ENCODE measurements around the gene MYL3. TPM values are rescaled to one million over a fixed set of nuclear protein-coding genes. Genes with fewer than 3 reads are reported as not detected.

Gene MYL3
- total and polyA plus RNA-seq, 4 donors: 2.2 to 5.8 (median 2.3) TPM

- 67% methylated on average over 3 of the region's 4 CpGs for WGBS (ENCODE audit: insufficient coverage)
- DNase-seq (ENCODE audit: low read depth in 4 of 6, low spot score in 6 of 6): no peak
- H3K27ac ChIP-seq (ENCODE audit: low read depth, low read length): no peak overlapping the region
- no peak overlapping the region for H3K4me3 ChIP-seq (ENCODE audit: low read depth, low read length)
- H3K36me3 ChIP-seq (ENCODE audit: control insufficient read depth, insufficient read depth, low read length): peaks cover 5% of the 10 kb centered on the region
- H3K4me1 ChIP-seq (ENCODE audit: control insufficient read depth, insufficient read depth, low read length): peaks cover 20% of the 10 kb centered on the region
- H3K27me3 ChIP-seq (ENCODE audit: control insufficient read depth, insufficient read depth, low read length): no peaks in the 10 kb centered on the region
- no peaks in the 10 kb centered on the region for H3K9me3 ChIP-seq (ENCODE audit: control insufficient read depth, insufficient read depth, low read length)
Measured at GRCh38 chr3:46906471-46907058, 43.3 kb upstream of the MYL3 start.

- H3K27ac ChIP-seq (ENCODE audit: low read depth, low read length): no peak overlapping the region
- no peak overlapping the region for H3K4me3 ChIP-seq (ENCODE audit: low read depth, low read length)
- H3K9me3 ChIP-seq (ENCODE audit: control insufficient read depth, insufficient read depth, low read length): no peaks in the 10 kb centered on the region
- H3K4me1 ChIP-seq (ENCODE audit: control insufficient read depth, insufficient read depth, low read length): peaks cover 20% of the 10 kb centered on the region
- WGBS (ENCODE audit: insufficient coverage): 85% methylated on average over 11 of the region's 11 CpGs
- peaks cover 8% of the 10 kb centered on the region for H3K36me3 ChIP-seq (ENCODE audit: control insufficient read depth, insufficient read depth, low read length)
- DNase-seq (ENCODE audit: low read depth in 4 of 6, low spot score in 6 of 6): no peak
- no peaks in the 10 kb centered on the region for H3K27me3 ChIP-seq (ENCODE audit: control insufficient read depth, insufficient read depth, low read length)
Measured at GRCh38 chr3:46905661-46906451, 42.6 kb upstream of the MYL3 start.

- Histone ChIP-seq H3K27me3 (ENCODE audit: control insufficient read depth, insufficient read depth, low read length) (no peaks in the 10 kb centered on the region), H3K36me3 (ENCODE audit: control insufficient read depth, insufficient read depth, low read length) (peaks cover 8% of the 10 kb centered on the region), H3K4me1 (ENCODE audit: control insufficient read depth, insufficient read depth, low read length) (peaks cover 20% of the 10 kb centered on the region), H3K27ac (ENCODE audit: low read depth, low read length) (no peak overlapping the region), H3K9me3 (ENCODE audit: control insufficient read depth, insufficient read depth, low read length) (no peaks in the 10 kb centered on the region), H3K4me3 (ENCODE audit: low read depth, low read length) (no peak overlapping the region)
- no peak for DNase-seq (ENCODE audit: low read depth in 4 of 6, low spot score in 6 of 6)
- WGBS (ENCODE audit: insufficient coverage): 100% methylated on average over 2 of the region's 3 CpGs
Measured at GRCh38 chr3:46905213-46905560, 41.9 kb upstream of the MYL3 start.

- no peak for DNase-seq (ENCODE audit: low read depth in 4 of 6, low spot score in 6 of 6)
- H3K4me3 ChIP-seq (ENCODE audit: low read depth, low read length): no peak overlapping the region
- WGBS (ENCODE audit: insufficient coverage): 89% methylated on average over 10 of the region's 18 CpGs
- H3K27me3 ChIP-seq (ENCODE audit: control insufficient read depth, insufficient read depth, low read length): no peaks in the 10 kb centered on the region
- H3K4me1 ChIP-seq (ENCODE audit: control insufficient read depth, insufficient read depth, low read length): peaks cover 17% of the 10 kb centered on the region
- H3K9me3 ChIP-seq (ENCODE audit: control insufficient read depth, insufficient read depth, low read length): no peaks in the 10 kb centered on the region
- no peak overlapping the region for H3K27ac ChIP-seq (ENCODE audit: low read depth, low read length)
- H3K36me3 ChIP-seq (ENCODE audit: control insufficient read depth, insufficient read depth, low read length): peaks cover 10% of the 10 kb centered on the region
Measured at GRCh38 chr3:46904303-46905212, 41.3 kb upstream of the MYL3 start.

GRCh38 chr3:46903341-46904302 lies 40.4 kb upstream of the MYL3 start:
- Histone ChIP-seq H3K27ac (ENCODE audit: low read depth, low read length) (no peak overlapping the region), H3K27me3 (ENCODE audit: control insufficient read depth, insufficient read depth, low read length) (no peaks in the 10 kb centered on the region), H3K9me3 (ENCODE audit: control insufficient read depth, insufficient read depth, low read length) (no peaks in the 10 kb centered on the region), H3K4me3 (ENCODE audit: low read depth, low read length) (no peak overlapping the region), H3K36me3 (ENCODE audit: control insufficient read depth, insufficient read depth, low read length) (peaks cover 10% of the 10 kb centered on the region), H3K4me1 (ENCODE audit: control insufficient read depth, insufficient read depth, low read length) (peaks cover 16% of the 10 kb centered on the region)
- WGBS (ENCODE audit: insufficient coverage): 84% methylated on average over 21 of the region's 21 CpGs
- no peak for DNase-seq (ENCODE audit: low read depth in 4 of 6, low spot score in 6 of 6)

- Histone ChIP-seq H3K27me3 (ENCODE audit: control insufficient read depth, insufficient read depth, low read length) (peaks cover 9% of the 10 kb centered on the region), H3K4me1 (ENCODE audit: control insufficient read depth, insufficient read depth, low read length) (peaks cover 20% of the 10 kb centered on the region), H3K4me3 (ENCODE audit: low read depth, low read length) (no peak overlapping the region), H3K27ac (ENCODE audit: low read depth, low read length) (no peak overlapping the region), H3K36me3 (ENCODE audit: control insufficient read depth, insufficient read depth, low read length) (peaks cover 10% of the 10 kb centered on the region), H3K9me3 (ENCODE audit: control insufficient read depth, insufficient read depth, low read length) (no peaks in the 10 kb centered on the region)
- no peak for DNase-seq (ENCODE audit: low read depth in 4 of 6, low spot score in 6 of 6)
- 93% methylated on average over 15 of the region's 15 CpGs for WGBS (ENCODE audit: insufficient coverage)
Measured at GRCh38 chr3:46902188-46902631, 39.0 kb upstream of the MYL3 start.

- 90% methylated on average over 17 of the region's 17 CpGs for WGBS (ENCODE audit: insufficient coverage)
- no peaks in the 10 kb centered on the region for H3K9me3 ChIP-seq (ENCODE audit: control insufficient read depth, insufficient read depth, low read length)
- H3K27me3 ChIP-seq (ENCODE audit: control insufficient read depth, insufficient read depth, low read length): peaks cover 9% of the 10 kb centered on the region
- DNase-seq (ENCODE audit: low read depth in 4 of 6, low spot score in 6 of 6): no peak
- H3K36me3 ChIP-seq (ENCODE audit: control insufficient read depth, insufficient read depth, low read length): peaks cover 10% of the 10 kb centered on the region
- no peak overlapping the region for H3K4me3 ChIP-seq (ENCODE audit: low read depth, low read length)
- no peak overlapping the region for H3K27ac ChIP-seq (ENCODE audit: low read depth, low read length)
- H3K4me1 ChIP-seq (ENCODE audit: control insufficient read depth, insufficient read depth, low read length): peaks cover 20% of the 10 kb centered on the region
Measured at GRCh38 chr3:46901591-46902187, 38.4 kb upstream of the MYL3 start.

GRCh38 chr3:46901061-46901460 lies 37.8 kb upstream of the MYL3 start:
- no peak overlapping the region for H3K27ac ChIP-seq (ENCODE audit: low read depth, low read length)
- H3K27me3 ChIP-seq (ENCODE audit: control insufficient read depth, insufficient read depth, low read length): peaks cover 9% of the 10 kb centered on the region
- H3K36me3 ChIP-seq (ENCODE audit: control insufficient read depth, insufficient read depth, low read length): peaks cover 10% of the 10 kb centered on the region
- 85% methylated on average over 3 of the region's 3 CpGs for WGBS (ENCODE audit: insufficient coverage)
- no peaks in the 10 kb centered on the region for H3K9me3 ChIP-seq (ENCODE audit: control insufficient read depth, insufficient read depth, low read length)
- H3K4me3 ChIP-seq (ENCODE audit: low read depth, low read length): no peak overlapping the region
- peaks cover 20% of the 10 kb centered on the region for H3K4me1 ChIP-seq (ENCODE audit: control insufficient read depth, insufficient read depth, low read length)
- no peak for DNase-seq (ENCODE audit: low read depth in 4 of 6, low spot score in 6 of 6)
